BJ (cell line): ENCODE data around the gene ZNF79. TPM values are rescaled to one million over a fixed set of nuclear protein-coding genes. Genes with fewer than 3 reads are reported as not detected.

Experiments used
- CTCF ChIA-PET: fragments of 350-600 bp; formaldehyde crosslinking; extraction: SDS; loops from one replicate; lab custom pipeline; 2021; ENCODE audit warnings: antibody characterized with exemption, inconsistent platforms; lab: Yijun Ruan, JAX
- POLR2A ChIA-PET: fragments of 300-600 bp; sonication (Branson Sonifier 250); formaldehyde crosslinking; extraction: SDS; loops from one replicate; lab custom pipeline; 2021; ENCODE audit warnings: antibody characterized with exemption; lab: Charles Lee
- DNase-seq: peaks from one replicate; pipeline ENCODE4 v3.0.0-alpha.2; 2011; ENCODE audit warnings: low read depth
- H3K27me3 ChIP-seq: 2 replicates; pipeline ENCODE4 v1.6.0; 2011; ENCODE audit warnings: low read length; ENCODE audit not compliant: control insufficient read depth, insufficient read depth
- H3K36me3 ChIP-seq: 2 replicates; pipeline ENCODE4 v1.5.1; 2011; ENCODE audit warnings: low read length; ENCODE audit not compliant: control insufficient read depth, insufficient read depth
- H3K4me3 ChIP-seq: 2 replicates; pipeline ENCODE4 v1.5.1; 2011; ENCODE audit warnings: low read depth, mild to moderate bottlenecking, control low read depth, low read length
- CTCF ChIP-seq: IDR thresholded peaks from 2 replicates; pipeline ENCODE4 v1.5.1; 2011; ENCODE audit warnings: low read depth, mild to moderate bottlenecking, control low read depth, inconsistent platforms, low read length, moderate library complexity; ENCODE audit not compliant: insufficient read depth
- polyA minus RNA-seq: library from RNA; depleted of rRNA, polyadenylated mRNA; stranded (reverse); fragments of >200 nt; gene quantifications from 2 replicates; pipeline ENCODE4 v1.2.3, GENCODE V29; 2011; rRNA and poly(A)+ RNA removed
- polyA plus RNA-seq: library from polyadenylated mRNA; depleted of rRNA; stranded (reverse); fragments of >200 nt; gene quantifications from 2 replicates; pipeline ENCODE4 v1.2.3, GENCODE V29; 2011; rRNA removed

Gene ZNF79
- polyA plus RNA-seq (5.3 and 6.9 TPM in 2 replicates), polyA minus RNA-seq (10.4 and 18.1 TPM in 2 replicates)

GRCh38 chr9:127423934-127424675 is at the start of gene ZNF79:
Gene ZNF79 (plus strand): TSS chr9:127424382. CDS start chr9:127424788, 406 bp downstream.
- ChIA-PET CTCF (interaction anchor here (0.9 kb wide), 2 partner anchors 16 to 27 kb away, joined by 3 to 4 read pairs; no protein-coding TSS in a partner anchor), POLR2A (interaction anchor here (0.6 to 0.8 kb wide), 2 partner anchors 27 to 36 kb away, joined by 3 to 11 read pairs; partner anchors contain the start of gene LRSAM1)
- no peak for TF ChIP-seq CTCF
- DNase-seq, result peak; percentile 56
- Histone ChIP-seq H3K36me3 (peaks cover 1% of the 10 kb centered on the region), H3K27me3 (no peaks in the 10 kb centered on the region), H3K4me3 (peak within 1 kb of the TSS; percentile 83)

DNA sequence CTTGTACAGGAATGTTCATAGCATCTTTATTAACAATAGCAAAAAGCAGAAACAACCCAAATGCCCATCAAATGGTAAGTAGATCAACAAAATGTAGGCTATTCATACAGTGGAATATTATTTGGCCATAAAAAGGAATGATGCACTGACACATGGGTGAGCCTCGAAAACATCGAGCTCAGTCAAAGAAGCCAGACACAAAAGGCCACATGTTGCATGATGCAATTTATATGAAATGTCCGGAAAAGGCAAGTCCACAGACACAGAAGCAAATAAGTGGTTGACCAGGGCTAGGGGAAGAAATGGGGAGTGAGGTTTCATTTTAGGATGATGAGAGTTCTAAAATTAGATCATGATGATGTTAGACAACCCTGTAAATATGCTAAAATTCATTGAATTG is 43.7 kb upstream of the ZNF79 start:
- CTCF ChIA-PET, result interaction anchor here (0.6 to 1.0 kb wide), 3 partner anchors 93 to 394 kb away, joined by 3 read pairs; no protein-coding TSS in a partner anchor
- Histone ChIP-seq H3K36me3 (no peaks in the 10 kb centered on the region), H3K4me3 (no peak overlapping the region), H3K27me3 (peaks cover 7% of the 10 kb centered on the region)
- TF ChIP-seq CTCF, result no peak
- DNase-seq, result no peak
- POLR2A ChIA-PET, result no interaction called here

- Histone ChIP-seq H3K36me3 (no peaks in the 10 kb centered on the region), H3K27me3 (peaks cover 4% of the 10 kb centered on the region; the same call in 1 of the 2 replicates), H3K4me3 (no peak overlapping the region)
- DNase-seq, result no peak
- TF ChIP-seq CTCF, result no peak
- ChIA-PET POLR2A (interaction anchor here (0.7 kb wide), 1 partner anchor 490 kb away, joined by 5 read pairs; no protein-coding TSS in a partner anchor), CTCF (interaction anchor here (0.7 to 1.4 kb wide), 2 partner anchors 9 to 14 kb away, joined by 3 to 4 read pairs; partner anchors contain the start of gene SLC2A8)
Observed at GRCh38 chr9:127382541-127382940, 41.6 kb upstream of the ZNF79 start.

- Histone ChIP-seq H3K36me3 (no peaks in the 10 kb centered on the region), H3K4me3 (no peak overlapping the region), H3K27me3 (peaks cover 4% of the 10 kb centered on the region; the same call in 1 of the 2 replicates)
- POLR2A ChIA-PET, result no interaction called here
- CTCF ChIA-PET, result no interaction called here
- TF ChIP-seq CTCF, result no peak
- no peak for DNase-seq
Observed at GRCh38 chr9:127384016-127384730, 40.0 kb upstream of the ZNF79 start.

- Histone ChIP-seq H3K27me3 (peaks cover 4% of the 10 kb centered on the region; the same call in 1 of the 2 replicates), H3K4me3 (no peak overlapping the region), H3K36me3 (no peaks in the 10 kb centered on the region)
- ChIA-PET CTCF (no interaction called here), POLR2A (no interaction called here)
- no peak for TF ChIP-seq CTCF
- DNase-seq, result no peak
Observed at GRCh38 chr9:127384901-127385300, 39.3 kb upstream of the ZNF79 start.
